Fibroblast of the conjunctiva (primary cell): ENCODE data around the gene NDUFS8.

ENCODE experiments used
- DNase-seq: peaks from one replicate; pipeline ENCODE4 v3.0.0-alpha.2; 2010; ENCODE audit warnings: low read depth

NDUFS8 gene

DNA sequence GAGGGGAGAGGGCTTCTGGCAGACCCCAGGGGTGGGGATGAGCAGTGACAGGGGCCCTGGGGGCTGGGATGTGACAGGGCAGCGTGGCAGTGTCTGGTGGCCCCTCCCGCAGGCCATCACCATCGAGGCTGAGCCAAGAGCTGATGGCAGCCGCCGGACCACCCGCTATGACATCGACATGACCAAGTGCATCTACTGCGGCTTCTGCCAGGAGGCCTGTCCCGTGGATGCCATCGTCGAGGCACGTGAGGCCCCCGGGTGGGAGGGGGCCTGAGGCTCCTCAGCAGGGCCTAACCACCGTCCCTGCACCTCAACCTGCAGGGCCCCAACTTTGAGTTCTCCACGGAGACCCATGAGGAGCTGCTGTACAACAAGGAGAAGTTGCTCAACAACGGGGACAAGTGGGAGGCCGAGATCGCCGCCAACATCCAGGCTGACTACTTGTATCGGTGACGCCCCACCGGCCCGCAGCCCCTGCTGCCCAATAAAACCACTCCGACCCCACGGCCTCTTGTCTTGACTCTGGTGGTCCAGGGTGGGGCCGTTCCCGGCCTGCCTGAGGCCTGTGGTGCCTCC is 5.7 kb downstream of the NDUFS8 start:
- no peak for DNase-seq

DNA sequence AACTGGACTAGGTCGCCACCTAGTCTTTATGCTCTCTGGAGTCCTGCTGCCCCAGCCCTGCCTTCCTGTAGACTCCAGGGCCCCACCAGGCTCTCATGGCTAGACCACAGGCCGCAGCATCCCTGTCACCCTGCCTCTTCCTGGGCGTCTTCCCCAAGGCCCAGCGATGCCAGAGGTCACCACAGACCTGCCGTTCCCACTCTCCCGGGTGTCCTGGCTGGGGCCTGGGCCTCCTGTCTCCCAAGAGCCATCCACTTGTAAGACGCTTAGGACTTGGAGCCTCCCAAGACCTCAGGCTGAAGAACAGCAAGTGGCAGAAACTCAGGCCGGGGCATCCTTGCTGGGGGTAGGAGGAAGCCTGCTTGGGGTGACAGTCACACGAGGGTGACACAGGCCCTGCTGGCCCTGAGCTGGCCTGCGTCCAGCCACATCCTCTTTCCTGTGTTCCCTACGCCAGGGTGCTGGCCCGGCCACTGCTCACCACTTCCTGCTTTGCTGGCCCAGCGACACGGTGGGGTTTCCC is 6.3 kb downstream of the NDUFS8 start:
- no peak for DNase-seq

DNA sequence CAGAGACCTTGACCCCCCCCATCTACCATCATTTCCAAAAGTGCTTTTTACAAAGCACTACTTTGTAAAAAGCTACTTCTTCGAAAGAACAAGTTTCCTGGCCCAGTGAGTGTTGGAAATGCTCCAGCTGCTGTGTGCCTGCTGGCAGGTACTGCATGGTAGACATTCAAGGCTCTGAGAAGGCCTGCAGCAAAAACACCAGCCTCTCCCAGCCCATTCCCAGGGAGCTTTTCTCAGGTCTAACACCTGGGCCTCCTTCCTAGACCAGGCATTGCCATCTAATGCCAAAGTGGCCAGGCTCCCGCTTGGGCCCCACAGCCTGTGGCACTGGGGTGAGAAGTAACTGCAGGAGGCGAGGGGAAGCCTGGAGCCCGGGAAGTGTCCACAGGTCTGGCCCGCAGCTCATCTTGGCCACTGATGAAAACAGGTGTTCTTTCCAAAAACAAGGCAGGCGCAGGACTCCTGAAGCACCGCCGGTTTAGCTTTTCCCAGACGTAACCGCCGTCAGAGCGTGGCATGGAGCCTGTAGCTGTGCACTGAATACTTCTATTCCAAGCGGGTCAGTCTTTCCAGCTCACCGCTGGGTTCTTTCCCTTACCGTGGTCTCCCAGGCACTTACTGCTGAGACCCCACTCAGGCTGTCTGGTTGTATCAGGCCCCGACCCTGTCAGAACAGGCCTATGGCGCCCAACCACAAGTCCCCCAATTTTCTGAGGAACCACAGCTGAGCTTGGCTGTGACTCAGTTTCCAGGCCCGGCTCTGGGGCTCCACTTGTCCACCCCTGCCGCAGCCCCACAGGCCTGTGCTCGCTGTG is 7.1 kb downstream of the NDUFS8 start:
- no peak for DNase-seq

DNA sequence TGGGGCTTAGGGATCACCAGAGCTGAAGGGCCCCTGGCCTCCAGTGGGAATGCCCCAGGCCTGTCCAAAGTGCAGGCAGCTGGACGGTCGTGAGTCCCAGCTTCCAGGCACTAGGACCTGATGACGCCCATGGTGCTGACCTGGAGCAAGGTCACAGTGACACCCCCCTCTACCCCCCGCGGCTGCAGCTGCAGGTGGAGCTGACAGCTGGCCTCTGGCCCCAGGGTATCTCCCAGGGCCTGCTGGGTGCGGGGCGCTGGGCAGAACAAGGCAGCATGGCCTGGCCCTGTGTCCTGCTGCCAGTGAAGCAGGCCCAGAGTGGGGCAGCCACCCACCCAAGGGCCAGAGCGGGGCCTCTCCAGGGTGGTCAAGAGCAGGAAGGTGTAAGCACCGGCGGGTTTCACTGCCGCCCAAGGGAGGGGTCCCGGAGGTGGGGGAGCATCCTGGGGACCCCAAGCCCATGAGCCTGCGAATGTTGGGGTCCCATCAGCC is 7.8 kb downstream of the NDUFS8 start:
- no peak for DNase-seq

DNA sequence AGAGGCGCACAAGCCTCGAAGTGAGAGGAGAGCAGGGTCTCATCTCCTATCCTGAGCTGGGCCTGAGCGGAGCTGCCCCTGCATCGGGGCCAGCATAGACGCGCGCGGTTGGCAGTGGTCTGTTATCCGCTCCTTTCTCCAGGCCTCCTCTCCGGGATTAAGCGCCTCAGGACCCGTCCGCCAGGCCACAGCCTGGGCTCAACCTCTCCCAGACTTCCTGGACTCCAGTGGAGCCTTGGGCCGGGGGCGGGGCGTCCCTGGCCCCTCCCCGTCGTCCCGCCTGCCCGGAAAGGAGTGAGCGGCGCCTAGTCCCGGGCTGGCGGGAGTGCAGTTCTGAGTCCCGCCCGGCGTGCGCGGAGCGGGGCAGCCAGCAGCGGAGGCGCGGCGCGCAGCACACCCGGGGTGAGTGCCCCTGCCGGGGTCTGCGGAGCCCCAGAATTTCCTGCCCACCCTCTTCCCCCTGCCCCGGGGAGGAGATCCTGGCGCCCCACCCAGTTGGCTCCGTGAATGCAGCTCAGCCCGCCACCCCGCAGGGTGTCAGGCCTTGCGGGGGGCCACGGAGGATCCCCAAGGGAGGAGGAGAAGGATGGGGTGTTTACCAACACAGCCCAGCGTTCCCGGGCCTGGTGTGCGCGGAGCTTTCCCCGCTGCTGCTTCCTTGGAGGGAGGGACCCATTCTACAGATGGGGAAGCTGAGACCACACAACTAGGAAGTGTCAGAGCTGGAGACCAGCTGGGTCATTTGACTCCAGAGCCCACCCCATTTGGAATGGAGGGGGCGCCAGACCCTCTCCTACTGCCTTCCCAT is 8.4 kb downstream of the NDUFS8 start, which contains the start of gene TCIRG1:
TSS of gene TCIRG1 (plus strand) at position 308 of the 808 bp plus-strand sequence. CDS start 2,247 bp downstream, outside the sequence.
- peak; percentile 59 for DNase-seq

DNA sequence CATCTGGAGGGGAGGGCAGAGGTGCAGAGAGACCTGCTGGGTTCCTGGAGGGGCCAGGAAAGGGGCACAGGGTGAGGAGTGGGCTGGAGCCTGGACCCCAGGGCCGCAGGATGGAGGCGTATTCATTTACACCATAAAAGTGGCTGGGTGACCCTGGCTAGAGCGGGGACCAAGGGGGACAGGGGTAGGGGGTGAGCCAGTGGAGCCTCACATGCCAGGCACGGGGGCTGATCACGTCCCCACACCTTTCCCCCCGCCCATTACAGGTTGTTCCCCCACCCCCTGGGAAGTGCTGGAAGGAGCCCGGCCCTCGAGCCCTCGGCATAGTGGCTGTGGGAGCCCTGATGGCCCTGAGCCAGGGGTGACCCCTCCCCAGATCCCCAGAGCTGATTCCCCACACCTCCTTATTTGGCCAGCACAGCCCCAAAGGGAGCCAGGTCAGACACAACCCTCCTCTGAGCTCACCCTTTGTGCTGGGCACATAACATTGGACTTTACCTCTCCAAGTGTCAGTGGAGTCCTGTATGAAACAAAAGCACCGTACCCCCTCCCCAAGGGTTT is 9.1 kb downstream of the NDUFS8 start:
- no peak for DNase-seq

DNA sequence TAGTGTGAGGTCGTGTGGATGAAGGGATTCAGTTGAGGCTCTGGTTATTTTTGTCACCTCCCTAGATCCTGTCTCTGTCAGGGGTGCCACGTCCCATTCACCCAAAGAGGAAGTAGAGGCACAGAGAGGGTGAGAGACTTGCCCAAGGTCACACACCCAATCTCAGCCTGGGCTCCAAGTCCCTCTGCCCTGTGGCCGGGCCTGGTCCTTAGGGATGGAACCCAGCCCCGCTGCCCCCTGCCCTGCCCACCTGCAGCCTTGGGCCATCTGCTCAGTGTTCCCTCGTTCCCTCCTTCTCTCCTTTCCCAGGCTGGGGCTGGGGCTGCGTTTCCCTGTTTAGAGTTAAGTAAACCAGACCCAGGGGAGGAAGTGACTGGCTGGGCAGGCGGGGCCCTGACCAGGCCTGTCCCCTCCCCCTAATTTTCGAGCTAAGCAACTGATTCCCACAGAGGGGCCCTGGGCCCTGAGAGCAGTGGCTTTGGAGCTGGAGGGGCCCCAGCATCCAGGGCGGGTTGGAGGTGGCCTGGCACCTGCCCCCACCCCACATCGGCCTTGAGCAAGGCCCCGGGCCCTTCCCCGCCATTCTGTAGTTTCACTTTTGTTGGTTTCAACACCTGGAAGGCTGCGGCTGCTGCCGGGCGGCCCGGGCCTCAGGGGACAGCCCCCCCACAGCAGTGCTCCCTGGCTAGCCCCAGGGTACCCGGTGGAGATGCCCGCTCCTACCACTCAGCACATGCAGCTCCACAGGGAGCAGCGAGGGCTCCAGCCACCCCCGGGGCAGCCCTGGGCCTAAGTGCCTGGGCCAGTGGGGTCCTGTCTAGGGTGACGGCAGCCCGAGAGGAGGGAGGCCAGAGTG is 9.8 kb downstream of the NDUFS8 start:
- no peak for DNase-seq

DNA sequence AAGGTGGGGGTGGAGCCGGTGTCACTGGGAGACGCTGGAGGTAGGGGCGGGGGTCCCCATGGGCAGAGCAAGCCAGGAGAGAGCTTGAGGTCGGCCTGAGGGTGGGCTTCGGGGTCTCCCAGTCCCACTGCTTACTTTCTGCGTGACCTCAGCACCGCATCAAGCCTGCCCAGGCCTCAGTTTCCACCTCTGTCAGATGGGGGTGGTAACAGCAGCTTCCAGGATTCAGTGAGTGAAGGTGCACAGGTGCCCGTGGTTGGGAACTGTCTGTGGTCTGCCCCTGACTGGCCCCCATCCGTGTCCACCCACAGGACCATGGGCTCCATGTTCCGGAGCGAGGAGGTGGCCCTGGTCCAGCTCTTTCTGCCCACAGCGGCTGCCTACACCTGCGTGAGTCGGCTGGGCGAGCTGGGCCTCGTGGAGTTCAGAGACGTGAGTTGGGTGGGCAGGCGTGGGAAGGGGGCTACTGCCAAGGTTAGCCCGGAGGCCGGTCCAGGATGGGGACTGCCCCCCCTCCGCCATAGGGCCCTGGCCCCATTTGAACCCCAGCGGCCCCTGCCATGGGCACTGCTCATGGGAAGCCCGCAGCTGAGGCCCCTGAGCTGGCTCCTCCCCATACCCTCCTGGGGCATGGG is 10.6 kb downstream of the NDUFS8 start:
- DNase-seq, result no peak

DNA sequence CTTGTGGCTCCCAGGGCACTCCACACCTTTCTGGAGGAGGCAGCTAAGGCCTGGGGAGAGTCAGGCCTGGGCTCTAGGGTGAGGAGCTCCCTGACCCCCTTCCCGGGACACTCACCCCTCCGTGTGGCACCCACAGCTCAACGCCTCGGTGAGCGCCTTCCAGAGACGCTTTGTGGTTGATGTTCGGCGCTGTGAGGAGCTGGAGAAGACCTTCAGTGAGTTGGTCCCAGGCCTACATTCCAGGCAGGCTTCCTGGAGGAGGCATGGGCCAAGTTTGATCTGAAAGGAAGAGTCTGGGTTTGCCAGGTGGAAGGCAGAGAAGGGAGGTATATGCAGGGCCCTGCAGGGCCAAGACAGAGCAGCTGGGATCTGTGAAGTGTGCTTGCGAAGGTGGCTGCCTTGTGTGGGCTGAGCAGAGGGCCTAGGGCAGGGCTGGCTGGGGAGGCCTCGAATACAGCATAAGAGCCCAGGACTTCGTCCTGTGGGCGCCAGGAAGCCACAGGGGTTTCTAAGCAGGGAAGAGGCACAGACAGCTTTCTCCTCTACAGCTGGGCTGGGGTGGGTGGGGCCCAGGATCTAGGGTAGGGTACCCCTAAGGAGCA is 11.2 kb downstream of the NDUFS8 start:
- DNase-seq, result no peak

DNA sequence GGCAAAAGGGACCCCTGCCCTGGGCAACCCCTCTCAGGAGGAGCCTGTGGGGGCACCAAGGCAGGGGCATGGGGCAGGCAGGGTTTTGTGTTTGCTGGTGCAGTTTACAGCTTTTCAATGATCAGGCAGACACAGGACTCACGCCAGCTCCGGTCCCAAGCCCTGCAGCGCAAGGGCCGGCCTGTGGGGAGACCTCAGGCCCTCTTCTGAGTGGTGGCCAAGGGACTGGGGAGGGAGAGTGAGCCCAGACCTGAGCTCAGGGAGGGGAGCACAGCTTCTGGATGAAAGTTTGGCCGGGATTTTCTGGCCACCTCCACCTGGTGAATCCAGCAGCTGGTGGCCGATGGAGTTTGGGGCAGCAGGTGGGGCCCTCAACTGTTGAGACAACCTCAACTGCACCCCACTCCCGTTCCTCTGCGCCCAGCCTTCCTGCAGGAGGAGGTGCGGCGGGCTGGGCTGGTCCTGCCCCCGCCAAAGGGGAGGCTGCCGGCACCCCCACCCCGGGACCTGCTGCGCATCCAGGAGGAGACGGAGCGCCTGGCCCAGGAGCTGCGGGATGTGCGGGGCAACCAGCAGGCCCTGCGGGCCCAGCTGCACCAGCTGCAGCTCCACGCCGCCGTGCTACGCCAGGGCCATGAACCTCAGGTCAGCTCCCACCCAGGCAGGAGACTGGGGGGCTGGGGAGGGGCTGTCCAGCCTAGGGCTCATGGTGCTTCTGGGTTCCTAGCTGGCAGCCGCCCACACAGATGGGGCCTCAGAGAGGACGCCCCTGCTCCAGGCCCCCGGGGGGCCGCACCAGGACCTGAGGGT is 11.9 kb downstream of the NDUFS8 start:
- no peak for DNase-seq

DNA sequence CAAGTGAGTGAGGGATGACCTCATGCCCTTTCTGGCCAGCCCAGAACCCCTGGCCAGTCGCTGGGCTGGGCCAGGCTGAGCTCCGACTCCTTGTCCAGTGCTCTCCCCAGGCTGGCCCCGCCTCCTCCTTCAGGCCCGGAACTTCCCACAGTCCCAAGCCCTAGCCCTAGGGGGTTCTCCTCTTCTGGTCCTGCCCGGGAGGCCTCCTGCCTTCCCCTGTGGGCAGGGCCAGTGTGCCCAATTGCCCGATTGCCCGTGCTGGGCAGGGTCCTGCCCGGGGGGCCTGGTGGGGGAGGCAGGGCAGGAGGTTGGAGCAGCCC is 12.5 kb downstream of the NDUFS8 start:
- no peak for DNase-seq

DNA sequence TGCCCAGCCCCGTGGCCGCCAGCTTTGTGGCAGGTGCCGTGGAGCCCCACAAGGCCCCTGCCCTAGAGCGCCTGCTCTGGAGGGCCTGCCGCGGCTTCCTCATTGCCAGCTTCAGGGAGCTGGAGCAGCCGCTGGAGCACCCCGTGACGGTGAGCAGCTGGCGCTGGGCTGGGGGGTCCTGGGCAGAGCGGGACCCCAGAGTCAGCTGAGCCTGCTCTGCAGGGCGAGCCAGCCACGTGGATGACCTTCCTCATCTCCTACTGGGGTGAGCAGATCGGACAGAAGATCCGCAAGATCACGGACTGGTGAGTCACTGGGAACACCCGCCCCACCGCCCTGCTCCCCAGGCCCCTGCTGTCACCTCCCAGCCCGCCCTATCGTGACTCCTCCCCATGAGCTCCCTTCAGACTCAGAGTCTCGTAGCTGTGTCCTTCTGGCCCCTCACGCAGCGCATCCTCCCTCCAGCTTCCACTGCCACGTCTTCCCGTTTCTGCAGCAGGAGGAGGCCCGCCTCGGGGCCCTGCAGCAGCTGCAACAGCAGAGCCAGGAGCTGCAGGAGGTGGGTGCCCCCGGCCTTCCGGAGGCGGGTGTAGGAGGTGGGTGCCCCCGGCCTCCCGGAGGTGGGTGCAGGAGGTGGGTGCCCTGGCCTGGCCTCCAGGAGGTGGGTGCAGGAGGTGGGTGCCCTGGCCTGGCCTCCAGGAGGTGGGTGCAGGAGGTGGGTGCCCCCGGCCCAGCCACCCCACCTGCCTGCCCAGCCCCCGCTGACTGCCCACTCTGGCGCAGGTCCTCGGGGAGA is 13.1 kb downstream of the NDUFS8 start:
- peak; percentile 51 for DNase-seq

DNA sequence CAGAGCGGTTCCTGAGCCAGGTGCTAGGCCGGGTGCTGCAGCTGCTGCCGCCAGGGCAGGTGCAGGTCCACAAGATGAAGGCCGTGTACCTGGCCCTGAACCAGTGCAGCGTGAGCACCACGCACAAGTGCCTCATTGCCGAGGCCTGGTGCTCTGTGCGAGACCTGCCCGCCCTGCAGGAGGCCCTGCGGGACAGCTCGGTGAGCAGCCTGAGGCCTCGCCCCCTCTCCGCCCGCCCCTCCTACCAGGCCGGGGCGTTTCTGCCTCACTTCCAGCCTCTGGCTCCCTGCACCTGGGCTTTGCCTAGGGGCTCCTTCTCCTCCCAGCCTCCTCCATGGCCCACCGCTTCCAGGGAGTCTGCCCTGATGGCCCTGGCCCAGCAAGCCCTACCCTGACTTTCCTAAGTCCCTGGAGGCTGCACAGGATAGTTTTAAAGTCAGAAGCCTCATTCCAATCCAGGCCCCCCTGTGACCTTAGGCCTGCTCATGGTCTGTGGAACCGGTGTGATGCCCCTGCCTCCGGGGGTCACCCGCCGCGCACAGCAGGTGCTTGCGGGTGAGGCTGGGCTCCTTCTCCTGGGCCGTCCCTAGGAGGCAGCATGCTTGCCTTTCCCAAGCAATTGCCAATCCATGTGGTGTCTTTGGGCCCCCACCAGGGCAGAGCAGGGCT is 13.8 kb downstream of the NDUFS8 start:
- DNase-seq, result no peak

DNA sequence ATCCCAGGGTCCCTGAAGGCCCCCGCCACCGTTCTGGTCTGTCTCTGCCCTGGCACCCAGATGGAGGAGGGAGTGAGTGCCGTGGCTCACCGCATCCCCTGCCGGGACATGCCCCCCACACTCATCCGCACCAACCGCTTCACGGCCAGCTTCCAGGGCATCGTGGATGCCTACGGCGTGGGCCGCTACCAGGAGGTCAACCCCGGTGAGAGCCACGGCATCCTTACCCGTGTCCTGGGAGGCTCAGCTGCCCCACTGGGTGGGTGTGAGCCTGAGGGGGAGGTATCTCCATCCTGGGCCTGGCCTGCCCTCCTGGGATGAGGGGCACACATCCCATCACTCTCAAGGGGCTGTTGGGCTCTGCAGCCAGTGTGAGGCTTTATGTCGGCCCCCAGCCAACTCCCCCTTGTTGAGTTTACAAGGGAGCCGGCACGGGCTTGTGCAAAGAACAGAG is 14.4 kb downstream of the NDUFS8 start:
- no peak for DNase-seq

DNA sequence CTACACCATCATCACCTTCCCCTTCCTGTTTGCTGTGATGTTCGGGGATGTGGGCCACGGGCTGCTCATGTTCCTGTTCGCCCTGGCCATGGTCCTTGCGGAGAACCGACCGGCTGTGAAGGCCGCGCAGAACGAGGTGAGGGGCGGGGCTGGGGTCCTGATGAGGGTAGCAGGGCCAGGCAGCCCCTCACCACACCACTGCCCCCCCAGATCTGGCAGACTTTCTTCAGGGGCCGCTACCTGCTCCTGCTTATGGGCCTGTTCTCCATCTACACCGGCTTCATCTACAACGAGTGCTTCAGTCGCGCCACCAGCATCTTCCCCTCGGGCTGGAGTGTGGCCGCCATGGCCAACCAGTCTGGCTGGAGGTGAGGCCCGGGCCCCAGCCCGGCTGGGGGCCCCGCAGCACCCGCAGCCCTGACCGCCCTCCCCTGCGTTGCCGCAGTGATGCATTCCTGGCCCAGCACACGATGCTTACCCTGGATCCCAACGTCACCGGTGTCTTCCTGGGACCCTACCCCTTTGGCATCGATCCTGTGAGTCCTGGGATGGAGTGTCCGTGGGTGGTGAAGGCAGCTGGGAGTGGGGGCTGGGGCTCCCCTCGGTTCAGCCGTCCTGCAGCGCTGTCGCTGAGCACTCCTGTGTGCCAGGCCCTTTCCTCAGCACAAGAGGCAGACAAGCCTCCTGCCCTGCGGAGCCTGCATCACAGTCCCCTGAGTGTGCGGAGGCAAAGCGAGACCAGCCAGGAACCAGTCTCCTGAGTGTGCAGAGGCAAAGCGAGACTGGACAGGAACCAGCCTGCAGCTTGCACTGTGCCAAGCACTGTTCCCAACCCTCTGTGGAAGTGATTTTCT is 17.2 kb downstream of the NDUFS8 start:
- DNase-seq, result no peak

DNA sequence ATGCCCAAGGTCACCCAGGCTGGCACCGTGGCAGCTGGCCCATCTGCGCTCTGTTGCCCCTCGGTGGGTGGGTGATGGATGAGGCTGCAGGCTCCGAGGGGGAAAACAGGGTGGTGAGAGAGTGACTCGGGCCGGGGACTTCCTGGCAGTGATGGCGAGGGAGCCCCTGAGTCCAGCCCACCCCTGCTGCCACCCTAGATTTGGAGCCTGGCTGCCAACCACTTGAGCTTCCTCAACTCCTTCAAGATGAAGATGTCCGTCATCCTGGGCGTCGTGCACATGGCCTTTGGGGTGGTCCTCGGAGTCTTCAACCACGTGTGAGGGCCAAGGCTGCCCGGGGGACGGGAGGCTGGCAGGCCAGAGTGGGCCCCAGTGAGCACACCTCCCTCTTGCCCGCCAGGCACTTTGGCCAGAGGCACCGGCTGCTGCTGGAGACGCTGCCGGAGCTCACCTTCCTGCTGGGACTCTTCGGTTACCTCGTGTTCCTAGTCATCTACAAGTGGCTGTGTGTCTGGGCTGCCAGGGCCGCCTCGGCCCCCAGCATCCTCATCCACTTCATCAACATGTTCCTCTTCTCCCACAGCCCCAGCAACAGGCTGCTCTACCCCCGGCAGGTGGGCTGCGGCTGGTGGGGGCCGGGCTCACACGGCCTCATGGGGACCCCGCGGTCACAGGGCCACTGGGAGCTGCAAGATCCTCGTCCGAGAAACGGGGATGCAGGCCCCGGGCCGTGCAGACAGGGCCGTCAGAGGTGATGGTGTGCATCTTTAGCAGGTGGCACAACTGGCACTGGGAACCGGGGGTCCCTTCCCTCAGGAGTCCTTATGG is 18.4 kb downstream of the NDUFS8 start:
- DNase-seq, result no peak
